HuH-7.5 (cell line): ENCODE measurements around the gene PRRC2A.

ENCODE experiments used
- DNase-seq: peaks from one replicate; pipeline ENCODE4 v3.0.0; 2011; ENCODE audit warnings: low spot score

Gene PRRC2A

GRCh38 chr6:31626952-31627351, 6.4 kb downstream of the PRRC2A start:
- no peak for DNase-seq

GRCh38 chr6:31627690-31628287, 7.3 kb downstream of the PRRC2A start:
- no peak for DNase-seq

- no peak for DNase-seq
Measured at GRCh38 chr6:31629014-31629413, 8.5 kb downstream of the PRRC2A start.

GRCh38 chr6:31630177-31630934, 9.8 kb downstream of the PRRC2A start:
- DNase-seq: no peak

GRCh38 chr6:31631209-31631608, 10.7 kb downstream of the PRRC2A start:
- no peak for DNase-seq

DNA sequence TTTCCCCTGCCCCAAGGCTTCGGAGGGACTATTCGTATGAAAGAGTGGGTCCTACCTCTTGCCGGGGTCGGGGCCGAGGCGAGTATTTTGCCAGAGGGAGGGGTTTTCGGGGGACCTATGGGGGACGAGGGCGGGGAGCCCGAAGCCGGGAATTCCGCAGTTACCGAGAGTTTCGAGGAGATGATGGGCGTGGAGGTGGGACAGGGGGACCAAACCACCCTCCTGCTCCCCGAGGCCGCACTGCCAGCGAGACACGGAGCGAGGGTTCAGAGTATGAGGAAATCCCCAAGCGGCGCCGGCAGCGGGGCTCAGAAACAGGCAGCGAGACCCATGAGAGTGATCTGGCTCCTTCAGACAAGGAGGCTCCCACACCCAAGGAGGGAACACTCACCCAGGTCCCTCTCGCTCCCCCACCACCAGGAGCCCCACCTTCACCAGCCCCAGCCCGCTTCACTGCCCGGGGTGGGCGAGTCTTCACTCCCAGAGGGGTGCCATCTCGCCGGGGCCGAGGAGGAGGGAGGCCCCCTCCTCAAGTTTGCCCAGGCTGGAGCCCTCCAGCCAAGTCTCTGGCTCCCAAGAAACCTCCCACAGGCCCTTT, 11.3 kb downstream of the PRRC2A start:
- no peak for DNase-seq

- no peak for DNase-seq
Measured at GRCh38 chr6:31632279-31632946, 11.9 kb downstream of the PRRC2A start.

GRCh38 chr6:31633447-31633846, 12.9 kb downstream of the PRRC2A start:
- no peak for DNase-seq

- no peak for DNase-seq
Measured at GRCh38 chr6:31634131-31634530, 13.6 kb downstream of the PRRC2A start.

DNA sequence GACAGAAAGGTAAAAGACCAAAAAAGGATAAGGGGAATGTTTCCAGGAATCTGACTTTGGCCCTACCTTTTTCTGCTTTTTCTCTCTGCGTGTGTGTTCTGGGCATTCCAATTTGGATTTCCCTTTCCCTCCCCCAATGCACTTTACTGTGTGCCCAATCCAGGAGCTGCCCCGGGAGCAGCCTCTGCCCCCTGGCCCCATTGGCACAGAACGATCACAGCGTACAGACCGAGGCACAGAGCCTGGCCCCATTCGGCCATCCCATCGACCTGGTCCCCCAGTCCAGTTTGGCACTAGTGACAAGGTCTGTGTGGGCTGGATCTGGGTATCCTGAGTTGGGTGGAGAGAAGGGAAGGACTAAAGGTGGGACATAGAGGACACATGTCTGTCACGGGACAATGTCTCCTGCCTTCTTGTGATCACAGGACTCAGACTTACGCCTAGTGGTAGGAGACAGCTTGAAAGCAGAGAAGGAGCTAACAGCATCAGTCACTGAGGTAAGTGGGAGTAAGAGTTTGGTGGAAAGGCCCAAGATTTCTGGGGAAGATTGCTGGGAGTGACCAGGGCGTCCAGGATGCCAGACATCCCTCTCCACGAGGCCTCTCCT, 14.6 kb downstream of the PRRC2A start:
- no peak for DNase-seq

DNA sequence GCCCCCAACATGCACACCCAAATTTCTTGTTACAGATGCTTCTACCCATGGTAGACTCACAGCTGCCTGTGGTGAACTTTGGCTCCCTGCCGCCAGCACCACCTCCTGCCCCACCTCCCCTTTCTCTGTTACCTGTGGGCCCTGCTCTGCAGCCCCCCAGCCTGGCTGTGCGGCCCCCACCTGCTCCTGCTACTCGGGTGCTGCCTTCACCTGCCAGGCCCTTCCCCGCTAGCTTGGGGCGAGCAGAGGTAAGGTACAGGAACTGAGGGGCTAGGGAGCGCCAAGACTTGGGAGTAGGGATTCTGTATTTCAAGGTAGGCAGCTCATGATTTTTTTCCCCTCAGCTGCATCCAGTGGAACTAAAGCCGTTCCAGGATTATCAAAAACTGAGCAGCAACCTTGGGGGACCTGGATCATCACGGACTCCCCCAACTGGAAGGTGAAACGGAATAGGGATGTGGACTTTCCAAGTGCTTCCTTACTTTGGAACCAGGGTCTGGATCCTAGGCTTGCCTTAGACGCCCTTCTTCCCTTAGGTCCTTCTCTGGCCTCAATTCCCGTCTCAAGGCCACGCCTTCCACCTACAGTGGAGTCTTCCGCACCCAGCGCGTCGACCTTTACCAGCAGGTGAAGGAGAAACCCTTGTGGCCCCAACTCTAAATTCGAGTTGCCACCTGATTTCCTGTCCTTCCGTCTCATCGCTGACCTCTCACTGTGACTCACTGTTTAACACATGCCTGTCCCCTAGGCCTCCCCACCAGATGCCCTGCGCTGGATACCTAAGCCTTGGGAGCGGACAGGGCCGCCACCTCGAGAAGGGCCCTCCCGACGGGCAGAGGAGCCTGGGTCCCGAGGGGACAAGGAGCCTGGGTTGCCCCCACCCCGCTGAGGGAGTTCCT, 16.4 kb downstream of the PRRC2A start:
- DNase-seq: no peak

DNA sequence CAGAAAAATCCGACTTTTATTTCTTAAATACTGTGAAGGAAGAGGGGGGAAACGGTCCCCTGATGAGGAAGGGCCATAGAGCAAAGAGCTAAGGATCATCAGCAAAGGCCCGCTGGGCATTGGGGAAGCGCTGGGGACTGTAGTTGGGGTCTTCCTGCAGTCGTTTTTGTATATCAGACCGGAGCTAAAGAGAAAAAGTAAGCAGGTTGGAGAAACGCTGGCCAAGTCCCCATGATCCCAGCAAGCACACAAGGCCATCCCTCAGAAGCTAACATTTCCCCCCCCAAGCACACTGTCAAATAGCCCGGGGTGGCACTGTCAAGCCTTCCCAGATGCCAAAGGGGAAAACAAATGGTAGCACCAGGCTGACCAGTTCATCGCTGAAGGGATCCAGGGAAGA, 18.5 kb downstream of the PRRC2A start:
- no peak for DNase-seq

DNA sequence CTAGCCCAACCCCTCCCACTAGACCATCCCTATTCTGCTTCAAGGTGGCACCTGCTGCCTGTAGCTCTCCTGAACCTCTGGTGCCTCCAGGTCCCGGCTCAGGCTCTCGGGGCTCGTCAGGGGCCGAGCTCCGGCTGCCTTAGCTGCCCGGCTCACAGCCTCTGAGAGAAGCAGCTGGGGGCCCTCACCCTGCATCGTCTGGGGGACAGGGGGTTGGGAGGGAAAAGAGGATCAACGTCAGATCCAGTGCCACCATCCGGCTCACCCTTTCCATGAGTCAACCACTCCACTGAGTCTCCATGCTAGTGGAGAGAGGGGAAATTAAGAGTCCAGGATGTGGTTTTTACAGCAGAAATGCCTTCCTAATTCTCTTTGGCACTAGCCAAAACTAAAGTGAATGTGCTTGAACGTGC, 18.9 kb downstream of the PRRC2A start:
- DNase-seq: no peak

DNA sequence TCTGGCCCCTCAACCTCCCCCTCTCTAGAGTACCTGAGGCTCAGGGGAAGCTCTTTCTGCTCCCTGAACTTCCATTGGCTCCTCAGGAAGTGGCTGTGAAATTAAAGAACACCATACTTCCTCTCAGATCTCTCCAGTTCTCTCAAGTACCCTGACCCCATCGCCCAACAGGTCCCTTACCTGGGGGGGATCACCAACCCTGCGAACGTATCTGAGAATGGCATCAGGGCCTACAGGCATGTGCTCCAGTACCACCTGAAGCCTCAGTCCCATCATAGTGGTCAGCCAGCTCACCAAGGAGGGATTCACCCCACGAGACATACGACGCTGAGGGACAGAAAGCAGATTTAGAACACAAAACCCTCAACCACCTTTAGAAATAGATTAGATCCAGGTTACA, 20.1 kb downstream of the PRRC2A start:
- no peak for DNase-seq

GRCh38 chr6:31641370-31641769, 20.9 kb downstream of the PRRC2A start:
- no peak for DNase-seq

DNA sequence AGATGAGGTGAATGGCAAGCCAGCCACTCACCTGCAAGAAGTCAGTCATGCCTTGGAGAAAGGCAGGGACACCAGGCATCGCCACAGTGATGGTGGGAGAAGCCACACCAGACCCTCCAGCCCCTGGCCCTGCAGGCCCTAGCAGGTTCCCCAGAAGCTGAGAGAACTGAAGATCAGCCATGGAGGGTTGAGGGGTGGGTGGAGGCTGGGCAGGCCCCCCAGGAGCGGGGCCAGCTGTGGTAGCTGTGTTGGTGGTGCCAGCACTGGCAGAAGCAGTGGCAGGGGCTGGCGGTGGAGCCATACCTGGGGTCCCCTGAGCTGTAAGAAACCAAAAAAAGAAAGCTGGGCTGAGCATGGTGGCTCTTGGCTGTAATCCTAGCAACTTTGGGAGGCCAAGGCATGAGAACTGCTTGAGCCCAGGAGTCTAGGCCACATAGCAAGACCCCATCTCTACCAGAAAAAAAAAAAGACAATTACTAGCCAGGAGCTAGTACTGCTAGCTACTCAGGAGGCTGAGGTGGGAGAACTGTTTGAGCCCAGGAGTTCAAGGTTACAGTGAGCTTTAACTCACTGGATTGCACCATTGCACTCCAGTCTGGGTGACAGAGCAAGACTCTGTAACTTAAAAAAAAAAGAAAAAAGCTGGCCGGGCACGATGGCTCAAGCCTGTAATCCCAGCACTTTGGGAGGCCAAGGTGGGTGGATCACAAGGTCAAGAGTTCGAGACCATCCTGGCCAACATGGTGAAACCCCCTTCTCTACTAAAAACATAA, 22.5 kb downstream of the PRRC2A start:
- no peak for DNase-seq

DNA sequence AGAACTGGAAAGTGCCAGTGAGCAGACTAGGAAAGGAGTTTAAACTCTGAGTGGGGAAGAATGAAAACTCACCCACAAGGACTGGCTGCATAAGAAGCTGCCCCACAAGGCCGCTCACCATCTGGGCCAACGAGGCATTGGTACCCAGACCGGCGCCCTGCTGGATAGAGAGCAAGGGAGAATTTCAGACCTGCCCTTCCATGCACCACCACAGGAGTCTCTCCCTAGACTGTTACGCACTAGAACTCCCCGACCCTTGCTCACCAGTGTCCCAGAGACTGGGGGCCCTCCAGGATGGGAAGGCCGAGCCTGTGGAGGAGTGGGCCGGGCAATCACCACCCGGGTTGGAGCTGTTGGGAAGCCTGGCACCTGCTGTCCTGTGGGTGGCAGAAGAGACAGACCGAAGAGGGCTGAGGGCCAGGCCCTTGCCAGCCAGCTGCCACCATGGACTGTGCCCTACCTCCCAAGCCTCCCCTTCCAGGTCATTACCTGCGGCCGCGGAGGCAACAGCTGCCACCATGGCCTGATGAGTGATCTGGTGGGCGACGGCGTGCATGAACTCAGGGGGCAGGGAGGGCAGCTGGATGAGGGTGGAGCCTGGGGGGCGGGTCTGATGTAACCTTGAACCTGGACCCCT, 23.4 kb downstream of the PRRC2A start:
- DNase-seq: no peak

DNA sequence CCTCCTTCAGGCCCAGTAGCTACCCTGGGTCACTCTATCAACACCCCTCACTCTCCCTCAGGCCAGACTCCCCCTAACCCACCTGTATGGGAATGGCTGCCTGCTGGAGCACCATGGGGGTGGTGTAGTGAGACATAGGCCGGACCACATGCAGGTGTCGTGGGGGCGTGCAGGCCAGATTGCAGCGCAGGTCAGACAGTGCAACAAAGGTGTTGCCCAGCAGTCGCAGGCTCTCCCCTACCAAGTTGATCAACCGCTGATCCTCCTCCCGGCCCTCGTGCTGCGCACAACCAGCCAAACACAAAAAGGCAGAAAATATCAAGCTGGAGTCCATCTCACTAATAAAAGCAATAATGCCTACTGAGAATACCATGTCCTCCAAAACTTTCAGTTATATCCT, 24.8 kb downstream of the PRRC2A start:
- no peak for DNase-seq

GRCh38 chr6:31651602-31652191, 31.2 kb downstream of the PRRC2A start:
- peak; percentile 63 for DNase-seq
